Measurements from ENCODE around the gene FBXW5.

- TF ChIP-seq, protein P1, sequence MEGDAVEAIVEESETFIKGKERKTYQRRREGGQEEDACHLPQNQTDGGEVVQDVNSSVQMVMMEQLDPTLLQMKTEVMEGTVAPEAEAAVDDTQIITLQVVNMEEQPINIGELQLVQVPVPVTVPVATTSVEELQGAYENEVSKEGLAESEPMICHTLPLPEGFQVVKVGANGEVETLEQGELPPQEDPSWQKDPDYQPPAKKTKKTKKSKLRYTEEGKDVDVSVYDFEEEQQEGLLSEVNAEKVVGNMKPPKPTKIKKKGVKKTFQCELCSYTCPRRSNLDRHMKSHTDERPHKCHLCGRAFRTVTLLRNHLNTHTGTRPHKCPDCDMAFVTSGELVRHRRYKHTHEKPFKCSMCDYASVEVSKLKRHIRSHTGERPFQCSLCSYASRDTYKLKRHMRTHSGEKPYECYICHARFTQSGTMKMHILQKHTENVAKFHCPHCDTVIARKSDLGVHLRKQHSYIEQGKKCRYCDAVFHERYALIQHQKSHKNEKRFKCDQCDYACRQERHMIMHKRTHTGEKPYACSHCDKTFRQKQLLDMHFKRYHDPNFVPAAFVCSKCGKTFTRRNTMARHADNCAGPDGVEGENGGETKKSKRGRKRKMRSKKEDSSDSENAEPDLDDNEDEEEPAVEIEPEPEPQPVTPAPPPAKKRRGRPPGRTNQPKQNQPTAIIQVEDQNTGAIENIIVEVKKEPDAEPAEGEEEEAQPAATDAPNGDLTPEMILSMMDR (IDR thresholded peaks at IDR 0.05): no peak
- TF ChIP-seq FOXJ3 (CRISPR knock-in tag; IDR thresholded peaks at IDR 0.05; ENCODE audit: borderline replicate concordance) (no peak), JUN (CRISPR knock-in tag; IDR thresholded peaks at IDR 0.05) (no peak), TP53 (CRISPR knock-in tag; IDR thresholded peaks at IDR 0.05) (no peak), HMGXB4 (CRISPR knock-in tag; IDR thresholded peaks at IDR 0.05) (no peak), NR1H2 (CRISPR knock-in tag; IDR thresholded peaks at IDR 0.05) (no peak), ZNF423 (CRISPR knock-in tag; IDR thresholded peaks at IDR 0.05) (no peak), SOX15 (CRISPR knock-in tag; IDR thresholded peaks at IDR 0.05) (no peak), OVOL2 (CRISPR knock-in tag; IDR thresholded peaks at IDR 0.05; ENCODE audit: borderline replicate concordance) (no peak), IRF1 (CRISPR knock-in tag; IDR thresholded peaks at IDR 0.05) (no peak), CREB1 (CRISPR knock-in tag; IDR thresholded peaks at IDR 0.05) (no peak)
- TF ChIP-seq, protein P2, sequence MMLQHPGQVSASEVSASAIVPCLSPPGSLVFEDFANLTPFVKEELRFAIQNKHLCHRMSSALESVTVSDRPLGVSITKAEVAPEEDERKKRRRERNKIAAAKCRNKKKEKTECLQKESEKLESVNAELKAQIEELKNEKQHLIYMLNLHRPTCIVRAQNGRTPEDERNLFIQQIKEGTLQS (CRISPR knock-in tag; conservative IDR thresholded peaks at IDR 0.05): no peak
Measured at GRCh38 chr9:136974817-136975535, 30.4 kb upstream of the FBXW5 start.

Data from WTC11 (cell line).